SJCRH30 (cell line): ENCODE data around the gene JAZF1. TPM values are rescaled to one million over a fixed set of nuclear protein-coding genes. Genes with fewer than 3 reads are reported as not detected.

Source experiments
- DNase-seq, 2 experiments: peaks; one replicate each; pipeline ENCODE4 v3.0.0-alpha.2; 2015 to 2020
- H3K27ac ChIP-seq: fragments of 250-450 bp; sonication (Bioruptor Pico); 2 replicates; pipeline ENCODE4 v1.5.1; 2020; ENCODE audit warnings: mild to moderate bottlenecking, moderate library complexity
- H3K27me3 ChIP-seq: fragments of 250-450 bp; sonication (Bioruptor Pico); 2 replicates; pipeline ENCODE4 v1.5.1; 2020; ENCODE audit warnings: mild to moderate bottlenecking, moderate library complexity
- H3K36me3 ChIP-seq: fragments of 250-450 bp; sonication (Bioruptor Pico); 2 replicates; pipeline ENCODE4 v1.5.1; 2020; ENCODE audit warnings: mild to moderate bottlenecking, moderate library complexity
- H3K4me1 ChIP-seq: fragments of 250-450 bp; sonication (Bioruptor Pico); 2 replicates; pipeline ENCODE4 v1.5.1; 2020; ENCODE audit warnings: mild to moderate bottlenecking, moderate library complexity
- H3K4me3 ChIP-seq: fragments of 250-450 bp; sonication (Bioruptor Pico); 2 replicates; pipeline ENCODE4 v1.5.1; 2020; ENCODE audit warnings: mild to moderate bottlenecking, moderate library complexity
- H3K9me3 ChIP-seq: fragments of 250-450 bp; sonication (Bioruptor Pico); replicated peaks from 2 replicates; pipeline ENCODE4 v1.5.1; 2020; ENCODE audit warnings: mild to moderate bottlenecking, moderate library complexity
- total RNA-seq: library from RNA; depleted of rRNA; stranded (reverse); fragments of >200 nt; shearing (Covaris generic); gene quantifications from 2 replicates; pipeline ENCODE4 v1.2.3, GENCODE V29; 2014

Gene JAZF1
- total RNA-seq, 1 experiment from 2014 or later, result 10.5 TPM

DNA sequence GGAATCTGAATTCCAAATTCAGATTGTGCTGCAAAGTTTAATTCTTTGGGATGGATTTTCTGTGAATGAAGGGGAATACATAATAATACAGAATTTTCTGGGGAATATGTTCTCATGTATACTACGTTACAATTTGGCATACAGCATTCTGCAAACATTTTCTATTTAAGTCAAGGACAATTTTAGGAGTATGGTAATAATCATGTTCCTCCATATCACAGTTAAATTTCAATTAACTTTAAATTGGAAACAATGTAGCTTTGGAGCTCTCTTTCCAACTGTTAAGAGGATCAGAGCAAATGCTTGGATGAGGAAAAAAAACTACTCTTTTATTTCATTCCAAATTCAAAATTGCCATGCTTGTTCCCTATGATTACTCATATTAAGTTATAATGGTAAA lies 217.5 kb downstream of the JAZF1 start:
- no peaks in the 10 kb centered on the region for H3K36me3 ChIP-seq

DNA sequence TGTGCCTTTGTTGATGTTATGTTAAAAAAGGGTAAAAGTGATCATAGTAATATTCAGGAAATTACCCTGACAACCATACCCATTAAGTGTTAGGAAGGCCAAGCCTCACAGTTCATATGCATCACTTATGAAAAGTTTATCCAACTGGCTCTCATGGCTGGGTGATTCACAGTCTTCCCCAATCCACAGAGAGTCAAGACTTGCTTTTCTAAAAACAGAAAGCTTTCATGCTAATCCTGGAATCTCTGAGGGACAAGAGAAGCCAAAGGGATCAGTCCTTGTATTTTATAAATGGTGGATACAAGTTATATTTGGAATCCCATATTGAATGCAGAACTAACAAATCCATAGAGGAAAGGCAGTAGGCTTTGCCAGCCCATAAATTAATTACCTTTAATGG lies 218.3 kb downstream of the JAZF1 start:
- H3K27ac ChIP-seq, result no peak overlapping the region
- no peaks in the 10 kb centered on the region for H3K27me3 ChIP-seq

More for the DNA sequence above, 217.5 kb downstream of the JAZF1 start:
- Histone ChIP-seq H3K27ac (no peak overlapping the region), H3K27me3 (no peaks in the 10 kb centered on the region), H3K4me3 (no peak overlapping the region), H3K9me3 (no peaks in the 10 kb centered on the region), H3K4me1 (0 out of 2 replicates have a peak, but pooled peaks cover 4% of the 10 kb centered on the region)
- DNase-seq, result no peak

DNA sequence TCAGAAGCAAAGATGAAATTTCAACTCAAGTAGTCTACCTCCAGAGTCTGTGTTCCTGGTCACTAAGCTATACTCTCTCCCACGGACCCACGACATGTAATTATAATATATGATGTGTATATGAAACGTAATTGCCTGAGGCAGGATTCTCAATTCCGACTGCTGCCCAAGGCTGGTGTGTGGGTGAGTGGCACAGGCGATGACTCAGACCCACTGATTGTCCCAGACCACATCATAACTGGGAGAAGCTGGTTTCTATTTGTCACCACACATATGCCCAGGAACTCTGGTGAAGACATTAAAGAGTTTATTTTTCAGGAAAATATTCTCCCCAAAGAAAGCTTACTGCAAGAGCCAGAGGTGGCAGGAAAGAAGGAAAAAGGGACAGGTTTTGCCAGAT lies 219.3 kb downstream of the JAZF1 start:
- Histone ChIP-seq H3K4me1 (0 out of 2 replicates have a peak, but pooled peaks cover 4% of the 10 kb centered on the region), H3K4me3 (no peak overlapping the region), H3K27ac (no peak overlapping the region), H3K36me3 (no peaks in the 10 kb centered on the region), H3K9me3 (no peaks in the 10 kb centered on the region), H3K27me3 (no peaks in the 10 kb centered on the region)
- peak in 1 of 2 experiments; percentile 27 for DNase-seq

More for the DNA sequence above, 218.3 kb downstream of the JAZF1 start:
- DNase-seq, result no peak
- Histone ChIP-seq H3K4me3 (no peak overlapping the region), H3K36me3 (no peaks in the 10 kb centered on the region), H3K9me3 (no peaks in the 10 kb centered on the region), H3K4me1 (0 out of 2 replicates have a peak, but pooled peaks cover 4% of the 10 kb centered on the region)

DNA sequence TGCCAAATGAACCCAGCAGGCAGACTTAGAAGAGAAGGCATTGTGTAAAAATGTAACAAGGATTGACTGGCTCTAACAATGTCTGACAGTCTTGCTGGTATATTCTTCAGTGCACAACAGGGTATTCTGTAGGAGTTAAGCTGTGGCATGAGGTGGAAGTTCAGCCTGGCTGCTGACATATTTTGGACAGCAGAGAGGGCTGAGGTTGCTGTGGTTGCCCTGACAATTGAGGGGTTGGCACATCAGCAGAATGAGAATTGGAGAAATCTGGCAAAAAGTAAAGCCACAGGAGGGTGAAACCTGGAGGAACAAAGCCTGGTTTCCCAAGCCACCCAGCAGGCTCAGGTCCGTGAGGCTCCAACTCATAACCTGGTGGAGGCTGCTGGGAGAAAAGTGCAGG lies 220.2 kb downstream of the JAZF1 start:
- H3K9me3 ChIP-seq, result no peaks in the 10 kb centered on the region
- no peaks in the 10 kb centered on the region for H3K27me3 ChIP-seq
- no peak overlapping the region for H3K27ac ChIP-seq
- no peaks in the 10 kb centered on the region for H3K36me3 ChIP-seq
- H3K4me1 ChIP-seq, result 0 out of 2 replicates have a peak, but pooled peaks cover 4% of the 10 kb centered on the region
- DNase-seq, result no peak
- H3K4me3 ChIP-seq, result no peak overlapping the region

DNA sequence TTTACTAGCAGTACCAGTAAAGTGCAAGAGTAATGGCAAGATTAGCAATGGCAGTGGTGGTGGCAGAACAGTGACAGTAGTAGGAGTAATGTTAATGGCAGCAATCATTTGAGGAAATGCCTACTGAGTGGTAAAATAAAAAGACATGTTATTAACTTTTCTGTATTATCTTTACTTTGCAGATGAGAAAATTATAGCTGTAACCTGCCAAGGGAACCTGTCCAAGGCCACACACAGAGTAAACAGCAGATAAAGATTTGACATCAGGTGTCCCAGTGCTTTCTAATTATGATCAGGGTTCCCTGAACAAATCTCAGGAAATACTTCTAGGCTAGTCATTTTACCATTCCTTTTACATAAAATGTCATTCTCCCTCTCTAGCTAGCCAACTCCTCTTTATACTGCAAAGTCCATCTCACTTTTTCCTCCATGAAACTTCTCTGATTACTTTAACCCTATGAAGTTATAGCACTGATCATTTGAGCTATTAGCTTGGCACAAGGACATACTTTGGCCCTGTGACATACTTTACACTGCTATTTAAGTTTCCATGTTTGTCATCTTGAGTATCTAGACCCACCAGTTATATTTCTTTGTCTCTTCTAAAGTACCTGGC lies 221.6 kb downstream of the JAZF1 start:
- Histone ChIP-seq H3K9me3 (no peaks in the 10 kb centered on the region), H3K4me1 (0 out of 2 replicates have a peak, but pooled peaks cover 4% of the 10 kb centered on the region), H3K27ac (no peak overlapping the region), H3K36me3 (no peaks in the 10 kb centered on the region), H3K27me3 (no peaks in the 10 kb centered on the region), H3K4me3 (no peak overlapping the region)
- no peak for DNase-seq

DNA sequence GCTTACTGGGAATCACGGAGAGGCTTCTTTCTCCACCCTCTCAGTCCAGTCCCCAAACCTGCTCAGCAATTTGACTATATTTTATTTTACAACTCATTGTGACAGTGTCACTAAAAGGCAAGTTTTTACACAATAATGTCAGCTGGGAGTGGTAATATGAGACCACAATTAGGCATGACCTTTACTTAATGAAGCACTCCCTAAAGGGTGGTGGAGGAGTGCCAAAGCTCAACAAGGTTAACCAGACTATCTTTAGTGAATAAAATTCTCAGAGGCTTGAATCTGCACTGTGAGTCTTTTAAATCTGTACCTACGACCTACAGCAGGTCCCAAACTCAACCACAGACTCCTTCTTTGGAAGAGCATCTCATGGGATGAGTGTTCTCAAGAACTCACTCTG lies 225.0 kb downstream of the JAZF1 start:
- peaks cover 19% of the 10 kb centered on the region for H3K4me1 ChIP-seq
- H3K36me3 ChIP-seq, result no peaks in the 10 kb centered on the region
- H3K27me3 ChIP-seq, result no peaks in the 10 kb centered on the region
- no peaks in the 10 kb centered on the region for H3K9me3 ChIP-seq
- H3K4me3 ChIP-seq, result no peak overlapping the region
- DNase-seq, result no peak
- H3K27ac ChIP-seq, result no peak overlapping the region

DNA sequence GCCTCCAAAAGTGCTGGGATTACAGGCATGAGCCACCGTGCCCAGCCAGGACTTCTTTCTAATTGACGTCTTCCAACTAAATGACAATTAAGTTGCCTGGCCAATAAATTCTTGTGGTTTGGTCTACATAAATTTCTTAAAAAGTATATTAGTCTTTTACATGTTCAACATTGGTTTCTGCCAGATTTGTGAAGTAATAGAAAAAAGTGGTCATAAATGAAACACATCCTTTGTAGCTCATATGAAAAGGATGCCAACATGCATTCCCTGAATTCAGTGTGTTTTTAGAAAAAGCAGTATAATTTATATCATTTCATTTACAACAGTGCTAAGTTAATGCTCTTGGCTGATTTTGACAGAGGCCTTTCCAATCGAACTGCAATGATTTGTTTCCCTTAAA lies 225.6 kb downstream of the JAZF1 start:
- H3K4me1 ChIP-seq, result peaks cover 19% of the 10 kb centered on the region
- no peak overlapping the region for H3K27ac ChIP-seq
- no peaks in the 10 kb centered on the region for H3K36me3 ChIP-seq
- H3K27me3 ChIP-seq, result no peaks in the 10 kb centered on the region
- H3K4me3 ChIP-seq, result no peak overlapping the region
- DNase-seq, result no peak
- no peaks in the 10 kb centered on the region for H3K9me3 ChIP-seq

DNA sequence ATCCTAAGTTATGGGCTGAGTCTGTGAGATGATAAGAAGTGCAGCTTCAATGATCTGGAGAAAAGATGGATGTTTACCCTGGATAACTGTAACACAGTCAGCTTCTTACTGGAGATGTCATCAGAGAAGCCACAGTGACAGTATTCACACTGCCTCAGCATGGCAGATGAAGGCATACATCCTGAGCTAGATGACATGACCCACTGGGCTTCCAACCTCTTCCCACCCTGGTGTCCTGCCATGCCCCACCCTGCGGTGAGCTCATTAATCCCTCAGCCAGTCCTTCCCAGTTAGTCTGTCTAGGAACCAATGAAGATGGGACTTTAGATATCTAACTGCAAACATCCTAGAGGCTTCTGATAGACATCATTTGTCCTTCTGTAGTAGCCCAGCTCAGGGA lies 226.8 kb downstream of the JAZF1 start:
- Histone ChIP-seq H3K27me3 (no peaks in the 10 kb centered on the region), H3K4me3 (no peak overlapping the region), H3K36me3 (no peaks in the 10 kb centered on the region), H3K9me3 (no peaks in the 10 kb centered on the region), H3K27ac (no peak overlapping the region), H3K4me1 (peaks cover 28% of the 10 kb centered on the region)
- DNase-seq, result no peak

DNA sequence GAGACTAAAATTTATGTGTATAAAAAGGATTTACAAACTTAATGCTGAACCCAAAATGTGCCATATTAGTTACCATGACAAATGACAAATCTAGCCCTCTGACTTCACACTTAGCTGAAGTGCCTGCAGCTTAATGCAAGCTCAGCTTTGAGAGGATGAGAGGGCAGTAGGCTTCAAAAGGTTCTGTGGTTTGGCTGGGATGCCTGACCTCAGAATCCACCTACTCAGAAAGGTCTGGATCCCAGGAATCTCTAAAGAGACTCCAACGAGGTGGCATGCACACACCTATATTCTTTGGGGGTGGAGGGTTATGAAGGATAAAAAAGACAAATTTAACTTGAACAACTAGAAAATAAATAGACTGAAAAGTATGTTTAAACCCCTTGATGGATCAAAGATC lies 227.2 kb downstream of the JAZF1 start:
- Histone ChIP-seq H3K36me3 (no peaks in the 10 kb centered on the region), H3K27me3 (no peaks in the 10 kb centered on the region), H3K9me3 (no peaks in the 10 kb centered on the region), H3K4me3 (no peak overlapping the region), H3K27ac (no peak overlapping the region), H3K4me1 (peaks cover 32% of the 10 kb centered on the region)
- peak; percentile 26 to 55 for DNase-seq

DNA sequence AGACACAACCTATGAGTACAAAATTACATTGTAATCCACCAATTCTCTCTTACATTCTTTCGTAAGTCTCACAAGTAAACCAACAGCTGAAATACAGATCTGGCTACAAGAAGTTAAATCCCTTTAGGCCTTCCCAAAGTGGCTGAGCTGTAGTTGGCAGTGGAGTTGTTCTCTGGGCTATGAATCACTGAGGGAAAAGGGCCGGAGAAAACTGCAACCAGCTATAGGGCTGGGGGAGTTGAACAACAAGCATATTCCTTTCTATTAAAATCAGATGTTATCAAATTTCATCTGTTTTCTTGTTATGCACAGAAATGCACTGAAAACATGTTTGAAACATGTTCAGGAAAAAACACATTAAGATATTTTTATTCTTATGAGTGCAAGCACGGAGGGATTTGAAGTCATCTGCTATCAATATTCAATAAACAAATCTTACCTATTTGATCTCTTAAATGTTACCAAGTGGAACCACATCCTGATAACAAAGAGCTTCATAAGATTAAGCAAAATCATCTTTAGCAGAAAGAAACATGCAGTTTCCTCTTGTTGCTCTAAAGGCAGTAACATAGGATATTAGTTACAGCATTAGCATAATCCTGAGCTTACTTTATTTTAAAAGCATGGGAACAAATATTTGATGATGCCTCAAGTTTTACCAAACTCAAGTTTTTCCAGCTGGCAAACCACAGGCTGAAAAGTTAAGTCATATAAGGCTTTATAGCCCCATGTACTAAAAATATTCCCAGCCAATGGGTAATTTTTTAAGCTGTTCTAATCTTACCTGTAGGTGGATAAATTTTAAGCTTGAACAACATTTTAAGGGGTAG lies 227.9 kb downstream of the JAZF1 start:
- no peaks in the 10 kb centered on the region for H3K36me3 ChIP-seq
- H3K27me3 ChIP-seq, result no peaks in the 10 kb centered on the region
- H3K4me1 ChIP-seq, result peaks cover 39% of the 10 kb centered on the region
- H3K27ac ChIP-seq, result no peak overlapping the region
- H3K4me3 ChIP-seq, result no peak overlapping the region
- DNase-seq, result peak in 1 of 2 experiments; percentile 47
- no peaks in the 10 kb centered on the region for H3K9me3 ChIP-seq

DNA sequence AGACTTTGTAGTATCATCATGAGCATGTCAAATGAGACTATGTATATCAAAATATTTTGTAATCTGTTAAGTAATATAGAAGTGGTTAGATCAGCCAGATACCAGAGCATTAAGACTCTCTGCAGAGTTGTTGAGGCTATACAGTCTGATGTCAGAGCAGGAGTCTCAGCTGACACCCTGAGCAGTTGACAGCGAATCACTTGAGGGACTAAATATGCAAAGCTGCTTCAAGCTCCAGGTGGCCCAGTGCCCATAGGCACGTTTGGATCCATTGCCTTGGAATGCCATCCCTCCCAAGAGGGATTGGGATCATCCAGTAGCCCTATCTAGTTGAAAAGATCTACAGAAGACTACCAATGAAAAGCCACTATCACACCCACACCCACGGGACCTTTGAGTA lies 230.5 kb downstream of the JAZF1 start:
- Histone ChIP-seq H3K9me3 (no peaks in the 10 kb centered on the region), H3K4me3 (no peak overlapping the region), H3K27ac (no peak overlapping the region), H3K27me3 (no peaks in the 10 kb centered on the region), H3K36me3 (no peaks in the 10 kb centered on the region), H3K4me1 (peaks cover 64% of the 10 kb centered on the region)
- DNase-seq, result no peak

DNA sequence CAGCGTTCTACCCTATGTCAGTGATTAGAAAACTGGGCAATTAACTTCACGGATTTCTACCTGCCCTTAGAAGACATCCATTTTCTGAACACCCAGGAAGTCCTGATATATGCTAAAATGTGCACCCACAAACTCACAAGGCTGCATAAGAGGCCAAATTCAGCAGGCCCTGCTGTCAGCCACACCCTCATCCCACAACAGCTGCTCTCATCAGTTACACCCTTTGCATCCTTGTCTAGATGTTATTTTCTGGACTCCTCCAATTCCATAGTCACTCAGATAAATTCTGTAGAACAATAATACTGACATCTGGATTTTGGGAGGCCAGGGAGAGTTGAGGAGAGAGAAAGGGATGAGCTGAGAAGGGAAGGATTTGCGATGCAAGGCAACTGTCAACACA lies 231.7 kb downstream of the JAZF1 start:
- peak; percentile 64 to 79 for DNase-seq
- peak overlapping the region; percentile 23 for H3K27ac ChIP-seq

DNA sequence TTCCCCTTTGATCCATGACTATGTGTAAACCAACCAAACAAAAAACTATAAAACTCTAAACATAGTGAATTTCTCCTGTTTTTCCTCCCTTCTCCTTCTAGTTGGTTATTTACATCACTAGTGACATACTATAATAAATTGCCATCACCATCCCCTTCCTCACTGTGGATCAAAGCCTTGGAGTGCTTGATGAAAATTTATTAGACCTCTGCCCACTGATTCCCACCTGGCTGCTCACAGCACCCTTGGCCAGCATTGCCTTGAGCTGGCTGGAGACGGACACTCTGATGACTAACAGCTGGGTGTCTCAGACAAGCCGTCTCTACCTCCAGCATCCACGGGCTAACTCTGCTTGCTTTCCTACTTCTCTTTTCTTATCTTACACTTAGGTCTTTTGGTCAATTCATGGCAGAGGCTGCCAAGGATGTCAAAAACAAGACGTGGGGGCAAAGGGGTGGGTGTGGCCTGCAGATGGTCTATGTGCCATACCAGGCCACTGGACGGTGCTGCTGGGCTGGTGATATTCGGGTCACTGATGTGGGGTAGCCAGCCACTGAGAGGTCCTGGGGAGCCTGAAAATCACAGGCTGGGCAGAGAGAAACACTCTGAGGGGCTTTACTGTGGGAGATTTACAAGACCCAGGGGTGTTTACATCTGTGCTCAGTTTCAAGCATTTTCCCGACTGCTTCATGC lies 232.9 kb downstream of the JAZF1 start:
- H3K9me3 ChIP-seq, result no peaks in the 10 kb centered on the region
- H3K27ac ChIP-seq, result peak overlapping the region; percentile 23; the same call in 1 of the 2 replicates
- no peaks in the 10 kb centered on the region for H3K27me3 ChIP-seq
- peak; percentile 38 to 55 for DNase-seq
- H3K4me3 ChIP-seq, result no peak overlapping the region
- no peaks in the 10 kb centered on the region for H3K36me3 ChIP-seq
- H3K4me1 ChIP-seq, result peaks cover 63% of the 10 kb centered on the region

More for the DNA sequence above, 231.7 kb downstream of the JAZF1 start:
- Histone ChIP-seq H3K4me1 (peaks cover 74% of the 10 kb centered on the region), H3K4me3 (no peak overlapping the region), H3K9me3 (no peaks in the 10 kb centered on the region), H3K36me3 (no peaks in the 10 kb centered on the region), H3K27me3 (no peaks in the 10 kb centered on the region)

DNA sequence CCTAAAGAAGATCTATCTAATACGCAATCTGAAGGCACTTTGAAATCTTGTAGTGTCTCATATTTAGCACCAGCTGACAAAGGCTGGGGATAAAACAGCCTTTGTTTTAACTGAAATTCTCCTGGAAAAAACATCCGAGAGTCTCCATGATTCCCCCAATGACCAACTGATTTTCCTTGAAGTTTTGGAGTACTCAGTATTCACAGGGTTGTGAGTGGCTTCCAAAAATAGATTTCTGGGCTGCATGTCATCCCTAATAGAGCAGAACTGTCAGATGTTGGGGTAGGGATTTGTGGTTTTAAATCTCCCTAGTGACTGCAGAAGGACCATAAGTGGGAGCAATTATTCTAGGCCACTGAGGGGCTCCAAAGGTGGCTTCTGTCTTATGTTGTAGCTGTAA lies 234.2 kb downstream of the JAZF1 start:
- peak; percentile 62 to 87 for DNase-seq
- Histone ChIP-seq H3K27ac (peak overlapping the region; percentile 67), H3K36me3 (no peaks in the 10 kb centered on the region), H3K4me1 (peaks cover 55% of the 10 kb centered on the region), H3K4me3 (no peak overlapping the region), H3K27me3 (no peaks in the 10 kb centered on the region), H3K9me3 (no peaks in the 10 kb centered on the region)
